HEK293 (cell line): ENCODE results near the gene ASTN2.

Experiments used
- CTCF ChIA-PET: fragments of 350-600 bp; formaldehyde crosslinking; extraction: SDS; loops from one replicate; lab custom pipeline; 2021; ENCODE audit warnings: antibody characterized with exemption; lab: Yijun Ruan, JAX
- POLR2A ChIA-PET: fragments of 300-600 bp; formaldehyde crosslinking; extraction: SDS; loops from one replicate; lab custom pipeline; 2020; ENCODE audit warnings: antibody characterized with exemption, inconsistent platforms; lab: Yijun Ruan, JAX
- H3K27ac ChIP-seq: fragments of 200-500 bp; sonication (Bioruptor generic); 2 replicates; pipeline ENCODE4 v1.5.1; 2014; ENCODE audit warnings: low read depth, low read length, control low read depth, inconsistent platforms; ENCODE audit errors: extremely low read depth
- H3K36me3 ChIP-seq, 2 experiments: fragments of 200-500 bp in 1 of 2; sonication (Bioruptor generic) in 1 of 2; 1 replicate in 1 of 2; 2 replicates in 1 of 2; pipeline ENCODE4 v1.5.1; 2014 to 2017; ENCODE audit warnings: inconsistent platforms in 2 of 2, low read length in 2 of 2; ENCODE audit not compliant: control insufficient read depth in 2 of 2, insufficient read depth in 1 of 2
- H3K4me1 ChIP-seq: fragments of 200-500 bp; sonication (Bioruptor generic); 2 replicates; pipeline ENCODE4 v1.5.1; 2014; ENCODE audit warnings: mild to moderate bottlenecking, low read length, inconsistent platforms; ENCODE audit not compliant: control insufficient read depth, insufficient read depth
- H3K4me3 ChIP-seq: 2 replicates; pipeline ENCODE4 v1.5.1; 2011; ENCODE audit warnings: low read depth, mild to moderate bottlenecking, control low read depth, low read length, moderate library complexity
- H3K9me3 ChIP-seq: fragments of 200-500 bp; sonication (Bioruptor generic); 2 replicates; pipeline ENCODE4 v1.5.1; 2014; ENCODE audit warnings: low read depth, low read length, inconsistent platforms; ENCODE audit not compliant: control insufficient read depth, insufficient read depth
- BCL6B ChIP-seq: fragments of 450-650 bp; formaldehyde crosslinking; IDR thresholded peaks from 2 replicates; pipeline ENCODE4 v1.5.1; 2017; ENCODE audit warnings: missing biosample characterization, missing genetic modification characterization
- GLI4 ChIP-seq: fragments of 450-650 bp; formaldehyde crosslinking; IDR thresholded peaks from 2 replicates; pipeline ENCODE4 v1.5.1; 2016; ENCODE audit warnings: missing biosample characterization, missing genetic modification characterization
- SCRT2 ChIP-seq: fragments of 450-650 bp; formaldehyde crosslinking; IDR thresholded peaks from 2 replicates; pipeline ENCODE4 v1.5.1; 2016; ENCODE audit warnings: missing biosample characterization, missing genetic modification characterization
- YY2 ChIP-seq: fragments of 450-650 bp; formaldehyde crosslinking; IDR thresholded peaks from 2 replicates; pipeline ENCODE4 v1.5.1; 2016; ENCODE audit warnings: missing biosample characterization, missing genetic modification characterization
- ZBTB1 ChIP-seq: fragments of 450-650 bp; formaldehyde crosslinking; IDR thresholded peaks from 2 replicates; pipeline ENCODE4 v1.5.1; 2016; ENCODE audit warnings: missing biosample characterization, missing genetic modification characterization
- ZBTB21 ChIP-seq: fragments of 450-650 bp; formaldehyde crosslinking; IDR thresholded peaks from 2 replicates; pipeline ENCODE4 v1.5.1; 2017; ENCODE audit warnings: missing biosample characterization, missing genetic modification characterization
- ZIC2 ChIP-seq: fragments of 450-650 bp; formaldehyde crosslinking; IDR thresholded peaks from 2 replicates; pipeline ENCODE4 v1.5.1; 2016; ENCODE audit warnings: missing biosample characterization, missing genetic modification characterization
- ZNF140 ChIP-seq: fragments of 450-650 bp; formaldehyde crosslinking; IDR thresholded peaks from 2 replicates; pipeline ENCODE4 v1.5.1; 2016; ENCODE audit warnings: missing biosample characterization, missing genetic modification characterization
- ZNF169 ChIP-seq: fragments of 450-650 bp; formaldehyde crosslinking; IDR thresholded peaks from 2 replicates; pipeline ENCODE4 v1.5.1; 2016; ENCODE audit warnings: missing biosample characterization, missing genetic modification characterization
- ZNF2 ChIP-seq: fragments of 450-650 bp; formaldehyde crosslinking; IDR thresholded peaks from 2 replicates; pipeline ENCODE4 v1.5.1; 2016; ENCODE audit warnings: missing biosample characterization, missing genetic modification characterization
- ZNF292 ChIP-seq: fragments of 450-650 bp; formaldehyde crosslinking; IDR thresholded peaks from 2 replicates; pipeline ENCODE4 v1.5.1; 2016; ENCODE audit warnings: low read depth, missing biosample characterization, missing genetic modification characterization, borderline replicate concordance
- ZNF350 ChIP-seq: fragments of 450-650 bp; formaldehyde crosslinking; IDR thresholded peaks from 2 replicates; pipeline ENCODE4 v1.5.0; 2017; ENCODE audit warnings: missing biosample characterization, mild to moderate bottlenecking, missing genetic modification characterization
- ZNF366 ChIP-seq: fragments of 450-650 bp; formaldehyde crosslinking; conservative IDR thresholded peaks from 2 replicates; pipeline ENCODE4 v1.5.1; 2016; ENCODE audit warnings: missing biosample characterization, missing genetic modification characterization
- ZNF394 ChIP-seq: fragments of 450-650 bp; formaldehyde crosslinking; IDR thresholded peaks from 2 replicates; pipeline ENCODE4 v1.5.1; 2016; ENCODE audit warnings: missing biosample characterization, missing genetic modification characterization, mild to moderate bottlenecking, moderate library complexity, borderline replicate concordance
- ZNF416 ChIP-seq: fragments of 450-650 bp; formaldehyde crosslinking; IDR thresholded peaks from 2 replicates; pipeline ENCODE4 v1.5.1; 2016; ENCODE audit warnings: missing biosample characterization, missing genetic modification characterization
- ZNF433 ChIP-seq: fragments of 450-650 bp; formaldehyde crosslinking; IDR thresholded peaks from 2 replicates; pipeline ENCODE4 v1.5.1; 2016; ENCODE audit warnings: missing biosample characterization, missing genetic modification characterization, low read depth
- ZNF510 ChIP-seq: fragments of 450-650 bp; formaldehyde crosslinking; IDR thresholded peaks from 2 replicates; pipeline ENCODE4 v1.5.1; 2018; ENCODE audit warnings: mild to moderate bottlenecking, missing genetic modification characterization, missing biosample characterization; ENCODE audit not compliant: insufficient replicate concordance
- ZNF521 ChIP-seq: fragments of 450-650 bp; formaldehyde crosslinking; IDR thresholded peaks from 2 replicates; pipeline ENCODE4 v1.5.1; 2017; ENCODE audit warnings: missing biosample characterization, mild to moderate bottlenecking, missing genetic modification characterization
- ZNF555 ChIP-seq: fragments of 450-650 bp; formaldehyde crosslinking; conservative IDR thresholded peaks from 2 replicates; pipeline ENCODE4 v1.5.1; 2017; ENCODE audit warnings: missing biosample characterization, mild to moderate bottlenecking, missing genetic modification characterization, inconsistent platforms
- ZNF561 ChIP-seq: fragments of 450-650 bp; IDR thresholded peaks from 2 replicates; pipeline ENCODE4 v1.5.1; 2018; ENCODE audit warnings: missing biosample characterization, missing genetic modification characterization, borderline replicate concordance
- ZNF610 ChIP-seq: fragments of 450-650 bp; formaldehyde crosslinking; IDR thresholded peaks from 2 replicates; pipeline ENCODE4 v1.5.1; 2016; ENCODE audit warnings: missing biosample characterization, missing genetic modification characterization, borderline replicate concordance
- ZNF624 ChIP-seq: fragments of 450-650 bp; formaldehyde crosslinking; IDR thresholded peaks from 2 replicates; pipeline ENCODE4 v1.5.1; 2017; ENCODE audit warnings: missing biosample characterization, missing genetic modification characterization
- ZNF670 ChIP-seq: fragments of 450-650 bp; formaldehyde crosslinking; IDR thresholded peaks from 2 replicates; pipeline ENCODE4 v1.5.1; 2016; ENCODE audit warnings: missing biosample characterization, missing genetic modification characterization, low read depth
- ZNF707 ChIP-seq: fragments of 450-650 bp; formaldehyde crosslinking; IDR thresholded peaks from 2 replicates; pipeline ENCODE4 v1.5.1; 2016; ENCODE audit warnings: missing biosample characterization, missing genetic modification characterization
- ZNF76 ChIP-seq: fragments of 450-650 bp; formaldehyde crosslinking; IDR thresholded peaks from 2 replicates; pipeline ENCODE4; 2016; ENCODE audit warnings: low read depth, missing biosample characterization, missing genetic modification characterization, borderline replicate concordance
- ZNF837 ChIP-seq: fragments of 450-650 bp; formaldehyde crosslinking; IDR thresholded peaks from 2 replicates; pipeline ENCODE4 v1.5.1; 2016; ENCODE audit warnings: missing biosample characterization, missing genetic modification characterization
- ZSCAN23 ChIP-seq: fragments of 450-650 bp; formaldehyde crosslinking; IDR thresholded peaks from 2 replicates; pipeline ENCODE4 v1.5.1; 2016; ENCODE audit warnings: missing biosample characterization, missing genetic modification characterization
- ZSCAN4 ChIP-seq: fragments of 450-650 bp; formaldehyde crosslinking; IDR thresholded peaks from 2 replicates; pipeline ENCODE4 v1.5.1; 2017; ENCODE audit warnings: missing biosample characterization, missing genetic modification characterization
- ZXDB ChIP-seq: fragments of 450-650 bp; formaldehyde crosslinking; IDR thresholded peaks from 2 replicates; pipeline ENCODE4 v1.5.1; 2016; ENCODE audit warnings: missing biosample characterization, missing genetic modification characterization
- TF ChIP-seq, protein P1 (sequence below): fragments of 450-650 bp; formaldehyde crosslinking; IDR thresholded peaks from 2 replicates; pipeline ENCODE4 v1.5.1; 2016; ENCODE audit warnings: missing biosample characterization, missing genetic modification characterization, borderline replicate concordance

The ASTN2 gene

DNA sequence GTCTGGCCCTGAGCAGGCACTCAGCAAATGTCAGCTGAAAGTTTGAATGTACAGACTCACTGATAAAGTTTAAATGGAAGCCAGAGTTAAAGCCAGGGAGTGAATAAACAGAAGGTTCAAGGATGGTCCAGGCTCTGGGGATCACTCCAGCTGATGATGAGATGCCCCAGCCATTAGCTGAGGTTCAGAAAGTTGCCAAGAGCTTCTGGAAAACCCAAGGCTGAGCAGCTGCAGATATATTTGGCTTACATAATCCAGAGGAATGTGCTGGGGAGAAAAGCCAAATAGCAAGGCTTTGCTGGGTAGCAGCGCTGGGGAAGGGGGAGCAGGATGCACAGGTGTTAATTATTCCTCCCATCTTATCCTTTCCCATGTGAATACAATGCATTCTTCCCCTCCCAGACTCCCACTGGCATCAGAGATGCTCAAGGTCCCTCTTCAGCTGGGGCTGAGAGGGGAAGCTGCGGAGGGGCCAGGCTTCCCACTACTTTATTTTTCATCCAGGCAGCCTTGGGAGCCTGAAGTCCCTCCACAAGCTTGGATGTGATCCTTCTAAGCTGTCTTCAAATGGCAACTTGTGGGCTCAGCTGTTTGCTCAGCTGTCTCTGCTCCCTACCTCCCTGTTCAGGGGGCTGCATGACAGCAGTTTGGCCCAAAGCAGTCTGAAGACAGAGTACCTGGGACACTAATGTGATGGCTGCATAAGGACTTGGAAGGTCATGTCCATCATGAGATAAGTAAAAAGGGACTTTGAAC lies 386.6 kb downstream of the ASTN2 start:
- TF ChIP-seq ZNF350 (tag by site-specific recombination) (no peak), ZNF169 (no peak), ZNF521 (no peak), ZNF561 (tag by site-specific recombination) (no peak), ZNF76 (tag by site-specific recombination) (no peak), ZNF670 (tag by site-specific recombination) (no peak), ZXDB (no peak), ZNF837 (tag by site-specific recombination) (no peak), ZNF2 (tag by site-specific recombination) (no peak), ZNF366 (tag by site-specific recombination) (no peak), ZNF510 (tag by site-specific recombination) (no peak), ZNF610 (tag by site-specific recombination) (no peak), SCRT2 (no peak), ZNF140 (tag by site-specific recombination) (no peak), ZBTB21 (tag by site-specific recombination) (no peak), GLI4 (tag by site-specific recombination) (no peak), ZNF707 (no peak), ZNF433 (tag by site-specific recombination) (no peak), ZNF292 (tag by site-specific recombination) (no peak), ZNF624 (no peak)
- ChIA-PET POLR2A (no interaction called here), CTCF (interaction anchor here (0.7 to 1.4 kb wide), 2 partner anchors 384 to 649 kb away, joined by 4 to 5 read pairs; no protein-coding TSS in a partner anchor)
- Histone ChIP-seq H3K4me3 (no peak overlapping the region), H3K36me3 (no peaks in the 10 kb centered on the region), H3K9me3 (no peaks in the 10 kb centered on the region), H3K27ac (no peak overlapping the region), H3K4me1 (no peaks in the 10 kb centered on the region)

DNA sequence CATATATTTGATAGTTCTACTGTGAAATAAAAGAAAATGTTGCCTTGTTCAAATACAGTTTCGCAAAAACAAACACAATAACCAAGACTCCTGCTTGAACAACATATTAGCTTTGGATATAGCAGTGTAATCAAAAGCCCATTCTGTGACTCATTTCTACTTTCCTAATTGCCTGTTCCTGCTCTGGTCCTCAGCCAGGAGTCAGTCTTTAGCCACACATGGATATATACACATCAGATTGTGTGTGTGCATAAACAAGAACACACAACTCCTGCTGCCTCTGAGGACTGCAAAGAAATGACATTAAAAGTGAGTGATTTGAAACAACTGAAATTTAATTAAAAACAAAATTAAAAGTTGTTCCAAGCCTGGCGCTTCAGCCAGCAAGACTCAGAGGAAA lies 393.0 kb downstream of the ASTN2 start:
- H3K36me3 ChIP-seq = no peaks in the 10 kb centered on the region
- ChIA-PET CTCF (interaction anchor here (1.5 kb wide), 1 partner anchor 465 kb away, joined by 4 read pairs; no protein-coding TSS in a partner anchor), POLR2A (no interaction called here)
- no peaks in the 10 kb centered on the region for H3K9me3 ChIP-seq
- no peak overlapping the region for H3K27ac ChIP-seq
- H3K4me3 ChIP-seq = no peak overlapping the region
- no peaks in the 10 kb centered on the region for H3K4me1 ChIP-seq
- TF ChIP-seq ZBTB1 (tag by site-specific recombination) (no peak), ZSCAN4 (tag by site-specific recombination) (no peak), ZNF416 (tag by site-specific recombination) (no peak), ZNF555 (no peak), BCL6B (tag by site-specific recombination) (no peak), ZSCAN23 (no peak), ZNF394 (tag by site-specific recombination) (no peak), YY2 (no peak), ZIC2 (tag by site-specific recombination) (no peak)
- TF ChIP-seq, protein P1, sequence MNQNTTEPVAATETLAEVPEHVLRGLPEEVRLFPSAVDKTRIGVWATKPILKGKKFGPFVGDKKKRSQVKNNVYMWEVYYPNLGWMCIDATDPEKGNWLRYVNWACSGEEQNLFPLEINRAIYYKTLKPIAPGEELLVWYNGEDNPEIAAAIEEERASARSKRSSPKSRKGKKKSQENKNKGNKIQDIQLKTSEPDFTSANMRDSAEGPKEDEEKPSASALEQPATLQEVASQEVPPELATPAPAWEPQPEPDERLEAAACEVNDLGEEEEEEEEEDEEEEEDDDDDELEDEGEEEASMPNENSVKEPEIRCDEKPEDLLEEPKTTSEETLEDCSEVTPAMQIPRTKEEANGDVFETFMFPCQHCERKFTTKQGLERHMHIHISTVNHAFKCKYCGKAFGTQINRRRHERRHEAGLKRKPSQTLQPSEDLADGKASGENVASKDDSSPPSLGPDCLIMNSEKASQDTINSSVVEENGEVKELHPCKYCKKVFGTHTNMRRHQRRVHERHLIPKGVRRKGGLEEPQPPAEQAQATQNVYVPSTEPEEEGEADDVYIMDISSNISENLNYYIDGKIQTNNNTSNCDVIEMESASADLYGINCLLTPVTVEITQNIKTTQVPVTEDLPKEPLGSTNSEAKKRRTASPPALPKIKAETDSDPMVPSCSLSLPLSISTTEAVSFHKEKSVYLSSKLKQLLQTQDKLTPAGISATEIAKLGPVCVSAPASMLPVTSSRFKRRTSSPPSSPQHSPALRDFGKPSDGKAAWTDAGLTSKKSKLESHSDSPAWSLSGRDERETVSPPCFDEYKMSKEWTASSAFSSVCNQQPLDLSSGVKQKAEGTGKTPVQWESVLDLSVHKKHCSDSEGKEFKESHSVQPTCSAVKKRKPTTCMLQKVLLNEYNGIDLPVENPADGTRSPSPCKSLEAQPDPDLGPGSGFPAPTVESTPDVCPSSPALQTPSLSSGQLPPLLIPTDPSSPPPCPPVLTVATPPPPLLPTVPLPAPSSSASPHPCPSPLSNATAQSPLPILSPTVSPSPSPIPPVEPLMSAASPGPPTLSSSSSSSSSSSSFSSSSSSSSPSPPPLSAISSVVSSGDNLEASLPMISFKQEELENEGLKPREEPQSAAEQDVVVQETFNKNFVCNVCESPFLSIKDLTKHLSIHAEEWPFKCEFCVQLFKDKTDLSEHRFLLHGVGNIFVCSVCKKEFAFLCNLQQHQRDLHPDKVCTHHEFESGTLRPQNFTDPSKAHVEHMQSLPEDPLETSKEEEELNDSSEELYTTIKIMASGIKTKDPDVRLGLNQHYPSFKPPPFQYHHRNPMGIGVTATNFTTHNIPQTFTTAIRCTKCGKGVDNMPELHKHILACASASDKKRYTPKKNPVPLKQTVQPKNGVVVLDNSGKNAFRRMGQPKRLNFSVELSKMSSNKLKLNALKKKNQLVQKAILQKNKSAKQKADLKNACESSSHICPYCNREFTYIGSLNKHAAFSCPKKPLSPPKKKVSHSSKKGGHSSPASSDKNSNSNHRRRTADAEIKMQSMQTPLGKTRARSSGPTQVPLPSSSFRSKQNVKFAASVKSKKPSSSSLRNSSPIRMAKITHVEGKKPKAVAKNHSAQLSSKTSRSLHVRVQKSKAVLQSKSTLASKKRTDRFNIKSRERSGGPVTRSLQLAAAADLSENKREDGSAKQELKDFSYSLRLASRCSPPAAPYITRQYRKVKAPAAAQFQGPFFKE (tag by site-specific recombination) = no peak
